ENCODE results near the gene GRAP2. TPM values are rescaled to one million over a fixed set of nuclear protein-coding genes. Genes with fewer than 3 reads are reported as not detected.

The GRAP2 gene
- total and polyA plus RNA-seq, 2 of the 8 experiments (the other 6 are each of a cell fraction or from before 2014, with no cell fraction given), result 0.08 TPM; not detected in 1

DNA sequence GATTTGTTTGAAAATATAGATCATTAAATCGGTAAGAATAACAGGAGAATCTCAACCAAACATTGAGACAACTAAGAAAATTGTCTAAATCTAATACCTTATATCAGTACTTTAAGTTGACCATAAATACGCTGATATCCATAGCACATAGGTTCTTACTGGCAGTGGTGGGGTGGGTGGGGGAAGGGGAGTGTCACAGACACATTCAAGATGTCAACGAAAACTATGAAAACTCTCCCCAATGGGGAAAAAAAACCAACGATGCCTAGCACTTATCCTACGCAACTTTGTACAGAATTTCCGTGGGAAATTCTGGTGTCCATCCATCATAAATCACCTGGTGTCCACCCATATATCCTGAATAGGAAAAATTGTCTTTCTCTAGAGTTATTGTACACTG is 6.2 kb downstream of the GRAP2 start (continued):
- no peak for TF ChIP-seq SP4 (IDR thresholded peaks at IDR 0.05; ENCODE audit: low read length)
- TF ChIP-seq YY1 (IDR thresholded peaks at IDR 0.05; ENCODE audit: low read depth, low read length), result no peak

All from H1 (cell line).